Suprapubic skin (tissue), 4 donors: ENCODE results near the gene HIBCH.

Experiments used
- CTCF ChIP-seq, 2 donors: fragments of 200-600 bp in 1 of 2; fragments of 450-650 bp in 1 of 2; sonication (generic) in 1 of 2; IDR thresholded peaks; one replicate each; pipeline ENCODE4 v1.5.1; 2016 to 2019; ENCODE audit warnings: antibody characterized with exemption in 2 of 2, mild to moderate bottlenecking in 1 of 2, moderate library complexity in 1 of 2
- EP300 ChIP-seq: sonication (generic); formaldehyde crosslinking; IDR thresholded peaks from one replicate; pipeline ENCODE4 v1.6.1; 2017; ENCODE audit warnings: antibody characterized with exemption
- POLR2A ChIP-seq, 2 donors: fragments of 450-650 bp; IDR thresholded peaks; one replicate each; pipeline ENCODE4 v1.6.1; 2017; ENCODE audit warnings: antibody characterized with exemption in 2 of 2, mild to moderate bottlenecking in 2 of 2, moderate library complexity in 2 of 2
- POLR2AphosphoS5 ChIP-seq, 3 donors: sonication (generic); formaldehyde crosslinking; IDR thresholded peaks; one replicate each; pipeline ENCODE4 v1.6.1; 2017; ENCODE audit warnings: antibody characterized with exemption in 3 of 3

DNA sequence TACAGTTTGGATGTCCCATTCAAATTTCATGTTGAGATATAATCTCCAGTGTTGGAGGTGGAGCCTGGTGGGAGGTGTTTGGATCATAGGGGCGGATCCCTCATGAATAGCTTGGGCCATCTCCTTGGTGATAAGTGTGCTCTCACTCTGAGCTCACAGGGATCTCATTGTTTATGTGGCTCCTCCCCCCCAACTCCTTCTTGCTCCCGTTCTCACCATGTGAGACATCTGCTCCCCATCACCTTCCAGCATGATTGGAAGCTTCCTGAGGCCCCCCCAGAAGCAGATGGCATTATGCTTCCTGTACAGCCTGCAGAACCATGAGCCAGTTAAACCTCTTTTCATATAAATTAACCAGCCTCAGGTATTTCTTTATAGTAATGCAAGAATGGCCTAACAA lies 20.7 kb upstream of the HIBCH start:
- TF ChIP-seq CTCF (IDR thresholded peaks at IDR 0.05) (no peak), POLR2AphosphoS5 (IDR thresholded peaks at IDR 0.05) (no peak), POLR2A (IDR thresholded peaks at IDR 0.05) (no peak), EP300 (no peak)
